HFF-Myc (cell line): ENCODE measurements around the gene TROAP.
"Not testable (repeated sequence)": the region's sequence is repeated elsewhere in the genome, so short reads cannot be mapped to it uniquely, and the experiment has no call there.

Experiments
- DNase-seq: peaks from one replicate; pipeline ENCODE4 v3.0.0-alpha.2; 2011; ENCODE audit warnings: low read depth; ENCODE audit errors: extremely low read depth
- H3K4me3 ChIP-seq: replicated peaks from 2 replicates; pipeline ENCODE4 v1.5.1; 2011; ENCODE audit warnings: low read depth, mild to moderate bottlenecking, control low read depth, low read length
- CTCF ChIP-seq: IDR thresholded peaks from 2 replicates; pipeline ENCODE4 v1.5.1; 2012; ENCODE audit warnings: mild to moderate bottlenecking, low read depth, low read length, control low read depth; ENCODE audit errors: missing control alignments

The TROAP gene

GRCh38 chr12:49282302-49282701 is 40.8 kb upstream of the TROAP start:
- no peak for TF ChIP-seq CTCF
- no peak overlapping the region for H3K4me3 ChIP-seq
- no peak for DNase-seq

- not testable (repeated sequence) for H3K4me3 ChIP-seq, DNase-seq
Observed at GRCh38 chr12:49282740-49283375, 40.2 kb upstream of the TROAP start.

GRCh38 chr12:49283541-49284429 is 39.3 kb upstream of the TROAP start:
- no peak for DNase-seq
- no peak overlapping the region for H3K4me3 ChIP-seq
- TF ChIP-seq CTCF = peak; percentile 27

- no peak for DNase-seq
- no peak for TF ChIP-seq CTCF
- H3K4me3 ChIP-seq = no peak overlapping the region
Observed at GRCh38 chr12:49284672-49285071, 38.4 kb upstream of the TROAP start.

- no peak overlapping the region for H3K4me3 ChIP-seq
- no peak for TF ChIP-seq CTCF
- DNase-seq = no peak
Observed at GRCh38 chr12:49287876-49288275, 35.2 kb upstream of the TROAP start.

- TF ChIP-seq CTCF = peak; percentile 82
- DNase-seq = no peak
- no peak overlapping the region for H3K4me3 ChIP-seq
Observed at GRCh38 chr12:49288412-49288853, 34.6 kb upstream of the TROAP start.

GRCh38 chr12:49288922-49289555 is 34.0 kb upstream of the TROAP start:
- DNase-seq = no peak
- no peak overlapping the region for H3K4me3 ChIP-seq
- no peak for TF ChIP-seq CTCF
